Natural killer cell (primary cell): ENCODE data around the gene CLIC6. TPM values are rescaled to one million over a fixed set of nuclear protein-coding genes. Genes with fewer than 3 reads are reported as not detected.

Experiments used
- ATAC-seq, 3 donors: fragments of 150-1000 bp in 2 of 3; fragments of 200-7000 bp in 1 of 3; cut with Tn5 transposase; 1 replicate in 1 of 3; 2 replicates in 2 of 3; pipeline ENCODE4 v1.10.0; 2021; ENCODE audit warnings: mild to moderate bottlenecking in 2 of 3, moderate library complexity in 2 of 3
- DNase-seq, 2 donors: peaks; one replicate each; pipeline versions ENCODE4 v3.0.0 to v3.0.0-alpha.2; 2013 to 2021; ENCODE audit warnings: mixed read lengths in 1 of 2
- H3K27ac ChIP-seq: one replicate; pipeline ENCODE4 v1.5.1; 2013; ENCODE audit warnings: mild to moderate bottlenecking, low read length
- H3K27me3 ChIP-seq: one replicate; pipeline ENCODE4 v1.6.1; 2013; ENCODE audit warnings: low read length; ENCODE audit not compliant: control insufficient read depth, insufficient read depth
- H3K36me3 ChIP-seq: one replicate; pipeline ENCODE4 v1.6.1; 2013; ENCODE audit warnings: low read length; ENCODE audit not compliant: control insufficient read depth, insufficient read depth
- H3K4me1 ChIP-seq: one replicate; pipeline ENCODE4 v1.6.1; 2013; ENCODE audit warnings: low read length; ENCODE audit not compliant: control insufficient read depth, insufficient read depth
- H3K4me3 ChIP-seq: one replicate; pipeline ENCODE4 v1.5.1; 2013; ENCODE audit warnings: low read length
- H3K9me3 ChIP-seq: one replicate; pipeline ENCODE4 v1.6.1; 2013; ENCODE audit warnings: low read length; ENCODE audit not compliant: control insufficient read depth, insufficient read depth
- H3K27ac Mint-ChIP-seq, 2 donors: one replicate each; pipeline ENCODE4 v1.8.0; 2022; ENCODE audit warnings: mild to moderate bottlenecking in 2 of 2, mixed read lengths in 2 of 2, moderate library complexity in 1 of 2
- H3K27me3 Mint-ChIP-seq, 2 donors: one replicate each; pipeline ENCODE4 v1.8.0; 2022; ENCODE audit warnings: low read depth in 2 of 2, mixed read lengths in 2 of 2
- H3K36me3 Mint-ChIP-seq: one replicate; pipeline ENCODE4 v1.8.0; 2022; ENCODE audit warnings: mixed read lengths
- H3K4me1 Mint-ChIP-seq, 2 donors: one replicate each; pipeline ENCODE4 v1.8.0; 2022; ENCODE audit warnings: mixed read lengths in 2 of 2
- H3K4me3 Mint-ChIP-seq: one replicate; pipeline ENCODE4 v1.8.0; 2022; ENCODE audit warnings: mild to moderate bottlenecking, moderate library complexity, mixed read lengths
- H3K9me3 Mint-ChIP-seq, 2 donors: one replicate each; pipeline ENCODE4 v1.8.0; 2022; ENCODE audit warnings: mixed read lengths in 2 of 2
- CTCF ChIP-seq: fragments of 200-600 bp; IDR thresholded peaks from one replicate; pipeline ENCODE4 v1.8.0; 2022; ENCODE audit warnings: antibody characterized with exemption
- WGBS: methylation state at CpG from one replicate; pipeline ENCODE4 v1.1.7; 2013; ENCODE audit warnings: missing lambda C conversion rate; ENCODE audit not compliant: insufficient coverage; 5-methylcytosine and 5-hydroxymethylcytosine counted together
- intact Hi-C: fragments of 100-400 bp; cut with micrococcal nuclease; formaldehyde crosslinking; loops from one replicate; pipeline ENCODE4 v1.14.2; 2022
- total RNA-seq, 4 donors: library from RNA; stranded (reverse); fragments of 120-200 nt in 1 of 4; gene quantifications; one replicate each; pipeline versions ENCODE4 v1.2.3 to v1.2.4, GENCODE V29; 2013 to 2022

The CLIC6 gene
- total RNA-seq, 3 donors from 2014 or later (not counting 1 experiment from before 2014, with no cell fraction given), result not detected

GRCh38 chr21:34703571-34703970 lies 34.8 kb downstream of the CLIC6 start:
- ATAC-seq (no peak), DNase-seq (no peak)
- H3K27me3 Mint-ChIP-seq, result peaks cover 0 to 21% of the 10 kb centered on the region in 2 donors
- WGBS, result 94% methylated on average over 12 of the region's 12 CpGs
- H3K27ac ChIP-seq, result no peak overlapping the region
- TF ChIP-seq CTCF, result no peak
- H3K4me1 Mint-ChIP-seq, result peaks cover 5 to 6% of the 10 kb centered on the region in 2 donors
- no peaks in the 10 kb centered on the region for H3K36me3 Mint-ChIP-seq
- intact Hi-C loops, result no loop called here
- peaks cover 11% of the 10 kb centered on the region for H3K4me1 ChIP-seq
- no peak overlapping the region for H3K27ac Mint-ChIP-seq
- no peaks in the 10 kb centered on the region for H3K9me3 ChIP-seq
- H3K36me3 ChIP-seq, result no peaks in the 10 kb centered on the region
- no peaks in the 10 kb centered on the region for H3K27me3 ChIP-seq
- no peak overlapping the region for H3K4me3 Mint-ChIP-seq
- no peaks in the 10 kb centered on the region for H3K9me3 Mint-ChIP-seq
- no peak overlapping the region for H3K4me3 ChIP-seq

DNA sequence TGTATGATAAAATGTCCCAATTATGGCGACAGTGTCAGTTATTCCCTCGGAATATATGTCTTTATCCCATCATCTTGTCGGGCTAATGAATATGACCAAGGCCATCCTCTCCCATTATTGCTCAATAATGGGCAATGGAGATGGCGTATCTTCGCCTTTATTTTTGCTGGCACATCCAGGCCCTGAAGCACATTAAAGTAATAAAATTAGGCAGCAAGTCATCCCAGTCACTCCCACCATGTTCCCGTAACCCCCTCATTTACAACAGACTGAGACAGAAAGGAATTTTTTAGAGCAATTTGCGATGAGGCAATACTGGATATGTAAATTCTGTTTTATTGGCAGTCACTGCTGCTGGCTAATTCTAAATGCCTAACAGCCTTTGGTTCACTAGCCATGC lies 35.3 kb downstream of the CLIC6 start:
- Mint-ChIP-seq H3K36me3 (no peaks in the 10 kb centered on the region), H3K27me3 (peaks cover 0 to 21% of the 10 kb centered on the region in 2 donors), H3K27ac (no peak overlapping the region), H3K4me3 (no peak overlapping the region), H3K9me3 (no peaks in the 10 kb centered on the region), H3K4me1 (peaks cover 5 to 6% of the 10 kb centered on the region in 2 donors)
- intact Hi-C loops, result no loop called here
- H3K4me3 ChIP-seq, result no peak overlapping the region
- ATAC-seq (no peak), DNase-seq (no peak)
- TF ChIP-seq CTCF, result no peak
- no peaks in the 10 kb centered on the region for H3K36me3 ChIP-seq
- H3K27ac ChIP-seq, result no peak overlapping the region
- H3K27me3 ChIP-seq, result no peaks in the 10 kb centered on the region
- no peaks in the 10 kb centered on the region for H3K9me3 ChIP-seq
- 90% methylated on average over 6 of the region's 7 CpGs for WGBS
- H3K4me1 ChIP-seq, result peaks cover 11% of the 10 kb centered on the region

DNA sequence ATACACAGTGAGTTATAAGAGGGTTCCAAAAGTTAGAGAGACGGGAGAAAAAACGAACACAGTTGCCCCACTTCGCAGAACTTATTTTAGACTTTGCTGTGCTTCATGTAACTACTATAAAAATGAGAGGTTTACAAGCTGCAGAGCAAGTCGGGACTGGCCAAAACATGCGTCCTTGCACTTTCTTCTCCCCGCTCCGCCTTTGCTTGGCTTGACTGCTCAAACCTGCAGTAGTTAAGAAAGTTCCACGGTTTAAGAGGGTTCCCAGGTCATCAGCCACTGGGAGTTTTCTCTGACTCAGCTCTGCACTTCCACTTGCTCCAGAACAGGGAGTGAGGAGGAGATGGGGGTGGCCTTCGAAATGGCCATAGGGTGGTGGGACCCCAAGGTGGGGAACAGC lies 36.2 kb downstream of the CLIC6 start:
- Histone ChIP-seq H3K4me1 (peaks cover 11% of the 10 kb centered on the region), H3K36me3 (no peaks in the 10 kb centered on the region), H3K27me3 (no peaks in the 10 kb centered on the region), H3K27ac (no peak overlapping the region), H3K4me3 (no peak overlapping the region), H3K9me3 (no peaks in the 10 kb centered on the region)
- WGBS, result 87% methylated on average over 9 of the region's 9 CpGs
- ATAC-seq, result no peak
- intact Hi-C loops, result no loop called here
- H3K27me3 Mint-ChIP-seq, result peaks cover 0 to 21% of the 10 kb centered on the region in 2 donors
- DNase-seq, result no peak
- no peak for TF ChIP-seq CTCF
- no peak overlapping the region for H3K27ac Mint-ChIP-seq
- no peaks in the 10 kb centered on the region for H3K9me3 Mint-ChIP-seq
- no peak overlapping the region for H3K4me3 Mint-ChIP-seq
- H3K4me1 Mint-ChIP-seq, result peaks cover 5 to 6% of the 10 kb centered on the region in 2 donors
- no peaks in the 10 kb centered on the region for H3K36me3 Mint-ChIP-seq

DNA sequence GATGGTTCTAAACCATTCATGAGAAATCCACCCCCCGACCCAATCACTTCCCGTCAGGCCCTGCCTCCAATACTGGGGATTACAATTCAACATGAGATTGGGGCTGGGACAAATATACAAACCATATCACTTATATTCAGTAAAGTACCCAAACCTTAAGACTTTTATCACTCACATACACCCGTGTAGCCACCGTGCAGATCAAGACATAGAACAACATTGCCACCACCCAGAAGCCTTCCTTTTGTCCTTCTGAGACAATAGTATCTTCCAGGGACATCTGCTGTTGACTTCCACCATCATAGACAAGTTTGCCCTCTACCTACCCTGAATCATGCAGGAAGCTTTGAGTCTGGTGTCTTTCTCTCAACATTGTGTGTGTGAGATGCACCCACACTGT lies 37.5 kb downstream of the CLIC6 start:
- H3K27me3 Mint-ChIP-seq, result peaks cover 0 to 21% of the 10 kb centered on the region in 2 donors
- Histone ChIP-seq H3K4me1 (peaks cover 11% of the 10 kb centered on the region), H3K27ac (no peak overlapping the region), H3K36me3 (no peaks in the 10 kb centered on the region), H3K9me3 (no peaks in the 10 kb centered on the region), H3K4me3 (no peak overlapping the region), H3K27me3 (no peaks in the 10 kb centered on the region)
- ATAC-seq (no peak), DNase-seq (no peak)
- H3K4me1 Mint-ChIP-seq, result peaks cover 5 to 6% of the 10 kb centered on the region in 2 donors
- H3K27ac Mint-ChIP-seq, result no peak overlapping the region
- no peak for TF ChIP-seq CTCF
- intact Hi-C loops, result no loop called here
- no peaks in the 10 kb centered on the region for H3K36me3 Mint-ChIP-seq
- 97% methylated on average over 4 of the region's 4 CpGs for WGBS
- H3K4me3 Mint-ChIP-seq, result no peak overlapping the region
- no peaks in the 10 kb centered on the region for H3K9me3 Mint-ChIP-seq
